Liver (tissue), 9 donors: ENCODE measurements around the gene ITGA7. TPM values are rescaled to one million over a fixed set of nuclear protein-coding genes. Genes with fewer than 3 reads are reported as not detected.
A peak's percentile ranks its signal among the peaks of the same experiment; 100 is the strongest.

ENCODE experiments used
- DNase-seq: peaks from one replicate; pipeline ENCODE4 v3.0.0-alpha.2; 2017; ENCODE audit warnings: low spot score
- H3K27ac ChIP-seq, 2 donors: one replicate each; pipeline ENCODE4 v1.7.0; 2013; ENCODE audit warnings: inconsistent platforms in 2 of 2, low read length in 2 of 2, control low read depth in 1 of 2, low read depth in 1 of 2, mild to moderate bottlenecking in 1 of 2
- H3K27me3 ChIP-seq, 4 donors: one replicate each; pipeline versions ENCODE4 v1.6.1 to v1.7.0; 2013; ENCODE audit warnings: low read length in 3 of 4, inconsistent platforms in 1 of 4, mild to moderate bottlenecking in 1 of 4, moderate library complexity in 1 of 4; ENCODE audit not compliant: control insufficient read depth in 4 of 4, insufficient read depth in 4 of 4
- H3K36me3 ChIP-seq, 4 donors: one replicate each; pipeline versions ENCODE4 v1.6.1 to v1.7.0; 2013; ENCODE audit warnings: low read length in 3 of 4, mild to moderate bottlenecking in 3 of 4, low read depth in 1 of 4, moderate library complexity in 1 of 4; ENCODE audit not compliant: control insufficient read depth in 4 of 4, insufficient read depth in 3 of 4
- H3K4me1 ChIP-seq, 4 donors: one replicate each; pipeline versions ENCODE4 v1.6.1 to v1.7.0; 2013; ENCODE audit warnings: low read length in 3 of 4, mild to moderate bottlenecking in 3 of 4, moderate library complexity in 1 of 4; ENCODE audit not compliant: control insufficient read depth in 4 of 4, insufficient read depth in 4 of 4
- H3K4me3 ChIP-seq, 3 donors: one replicate each; pipeline versions ENCODE4 v1.6.1 to v1.7.0; 2013; ENCODE audit warnings: low read length in 3 of 3, control low read depth in 1 of 3, low read depth in 1 of 3, mild to moderate bottlenecking in 1 of 3
- H3K9ac ChIP-seq, 2 donors: one replicate each; pipeline ENCODE4 v1.7.0; 2013; ENCODE audit warnings: low read length in 2 of 2, mild to moderate bottlenecking in 2 of 2, moderate library complexity in 2 of 2, control low read depth in 1 of 2, low read depth in 1 of 2
- H3K9me3 ChIP-seq, 4 donors: one replicate each; pipeline versions ENCODE4 v1.6.1 to v1.7.0; 2013; ENCODE audit warnings: low read length in 3 of 4; ENCODE audit not compliant: control insufficient read depth in 4 of 4
- EGR1 ChIP-seq, 2 donors: IDR thresholded peaks; 2 replicates each; pipeline ENCODE4 v1.6.1; 2016 to 2018; ENCODE audit warnings: antibody characterized with exemption in 2 of 2, low read depth in 2 of 2
- FOXA1 ChIP-seq: IDR thresholded peaks from 2 replicates; pipeline ENCODE4 v1.6.1; 2016; ENCODE audit warnings: antibody characterized with exemption
- GABPA ChIP-seq, 2 donors: IDR thresholded peaks in 1 of 2; conservative IDR thresholded peaks in 1 of 2; 2 replicates each; pipeline ENCODE4 v1.6.1; 2016; ENCODE audit warnings: antibody characterized with exemption in 2 of 2, mild to moderate bottlenecking in 1 of 2, moderate library complexity in 1 of 2
- HNF4A ChIP-seq, 2 donors: conservative IDR thresholded peaks; 2 replicates each; pipeline ENCODE4 v1.6.1; 2016; ENCODE audit warnings: antibody characterized with exemption in 2 of 2, mild to moderate bottlenecking in 2 of 2
- RAD21 ChIP-seq, 2 donors: IDR thresholded peaks; 2 replicates each; pipeline ENCODE4 v1.6.1; 2016; ENCODE audit warnings: antibody characterized with exemption in 2 of 2, mild to moderate bottlenecking in 2 of 2
- RXRA ChIP-seq, 2 donors: IDR thresholded peaks; 2 replicates each; pipeline ENCODE4 v1.6.1; 2017 to 2018; ENCODE audit warnings: antibody characterized with exemption in 2 of 2, mild to moderate bottlenecking in 1 of 2
- TAF1 ChIP-seq: conservative IDR thresholded peaks from 2 replicates; pipeline ENCODE4 v1.6.1; 2016; ENCODE audit warnings: antibody characterized with exemption, mild to moderate bottlenecking
- YY1 ChIP-seq: IDR thresholded peaks from 2 replicates; pipeline ENCODE4 v1.6.1; 2016; ENCODE audit warnings: antibody characterized with exemption, mild to moderate bottlenecking
- WGBS: extraction: QIAGEN DNeasy Blood & Tissue Kit; methylation state at CpG from one replicate; pipeline ENCODE4 v1.1.7; 2013; 5-methylcytosine and 5-hydroxymethylcytosine counted together
- polyA plus RNA-seq, 2 donors: library from polyadenylated mRNA; stranded (reverse) in 1 of 2; unstranded in 1 of 2; fragments of 200-250 nt in 1 of 2; fragments of >200 nt in 1 of 2; fragmentation: Nextera tagmentation in 1 of 2; extraction: Ambion mirVana in 1 of 2; gene quantifications; one replicate each; pipeline versions ENCODE4 v1.2.1 to v1.2.3, GENCODE V29; 2013 to 2015
- total RNA-seq, 2 donors: library from RNA; depleted of rRNA; stranded (reverse); fragments of >200 nt; gene quantifications; one replicate each; pipeline ENCODE4 v1.2.3, GENCODE V29; 2014
- TF ChIP-seq, protein P1 (sequence below): IDR thresholded peaks from 2 replicates; pipeline ENCODE4 v1.6.1; 2016; ENCODE audit warnings: antibody characterized with exemption
- TF ChIP-seq, protein P2 (sequence below): IDR thresholded peaks from 2 replicates; pipeline ENCODE4 v1.6.1; 2016; ENCODE audit warnings: antibody characterized with exemption
- TF ChIP-seq, protein P3 (sequence below): fragments of 150-350 bp; IDR thresholded peaks from 2 replicates; pipeline ENCODE4 v1.5.1; 2017; ENCODE audit warnings: improper control_type of control experiment, low read depth, low read length; ENCODE audit not compliant: missing input control
- TF ChIP-seq, protein P4 (sequence below): IDR thresholded peaks from 2 replicates; pipeline ENCODE4 v1.6.1; 2016; ENCODE audit warnings: antibody characterized with exemption
- TF ChIP-seq, protein P5 (sequence below): IDR thresholded peaks from 2 replicates; pipeline ENCODE4 v1.6.1; 2016; ENCODE audit warnings: antibody characterized with exemption, mild to moderate bottlenecking
- donor health status: healthy.
- donor health status: healthy.
- donor health status: healthy.
- donor health status: healthy.
- donor health status: healthy.

The ITGA7 gene
- total and polyA plus RNA-seq, 4 donors = 0.98 to 4.9 (median 3.3) TPM

DNA sequence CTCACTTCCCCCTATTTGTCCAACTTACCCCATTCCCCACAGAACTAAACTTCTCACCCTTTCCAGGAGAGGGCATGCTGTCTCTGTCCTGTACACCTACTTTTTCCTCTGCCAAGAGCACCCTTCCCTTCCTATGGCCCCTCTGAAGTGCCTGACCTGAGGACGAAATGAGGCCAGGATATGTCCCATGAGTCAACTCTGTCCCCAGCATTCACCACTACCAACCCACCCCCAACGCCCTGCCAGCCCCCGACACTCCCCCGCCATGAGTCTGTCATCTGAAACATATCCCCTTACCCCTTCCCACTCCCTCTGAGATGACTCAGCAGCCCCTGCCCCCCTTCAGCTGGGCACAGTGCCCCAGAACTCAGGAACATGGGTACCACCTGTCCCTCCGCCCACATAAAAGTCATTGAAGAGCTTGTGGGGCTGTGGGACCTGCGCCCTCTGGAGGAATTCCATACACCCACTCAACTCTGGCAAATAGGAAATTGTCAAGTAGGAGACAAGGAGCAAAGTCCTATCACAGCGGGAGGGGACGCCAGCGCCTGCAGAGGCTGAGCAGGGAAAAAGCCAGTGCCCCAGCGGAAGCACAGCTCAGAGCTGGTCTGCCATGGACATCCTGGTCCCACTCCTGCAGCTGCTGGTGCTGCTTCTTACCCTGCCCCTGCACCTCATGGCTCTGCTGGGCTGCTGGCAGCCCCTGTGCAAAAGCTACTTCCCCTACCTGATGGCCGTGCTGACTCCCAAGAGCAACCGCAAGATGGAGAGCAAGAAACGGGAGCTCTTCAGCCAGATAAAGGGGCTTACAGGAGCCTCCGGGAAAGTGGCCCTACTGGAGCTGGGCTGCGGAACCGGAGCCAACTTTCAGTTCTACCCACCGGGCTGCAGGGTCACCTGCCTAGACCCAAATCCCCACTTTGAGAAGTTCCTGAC is 26.3 kb downstream of the ITGA7 start (continued):
- TF ChIP-seq, protein P1, sequence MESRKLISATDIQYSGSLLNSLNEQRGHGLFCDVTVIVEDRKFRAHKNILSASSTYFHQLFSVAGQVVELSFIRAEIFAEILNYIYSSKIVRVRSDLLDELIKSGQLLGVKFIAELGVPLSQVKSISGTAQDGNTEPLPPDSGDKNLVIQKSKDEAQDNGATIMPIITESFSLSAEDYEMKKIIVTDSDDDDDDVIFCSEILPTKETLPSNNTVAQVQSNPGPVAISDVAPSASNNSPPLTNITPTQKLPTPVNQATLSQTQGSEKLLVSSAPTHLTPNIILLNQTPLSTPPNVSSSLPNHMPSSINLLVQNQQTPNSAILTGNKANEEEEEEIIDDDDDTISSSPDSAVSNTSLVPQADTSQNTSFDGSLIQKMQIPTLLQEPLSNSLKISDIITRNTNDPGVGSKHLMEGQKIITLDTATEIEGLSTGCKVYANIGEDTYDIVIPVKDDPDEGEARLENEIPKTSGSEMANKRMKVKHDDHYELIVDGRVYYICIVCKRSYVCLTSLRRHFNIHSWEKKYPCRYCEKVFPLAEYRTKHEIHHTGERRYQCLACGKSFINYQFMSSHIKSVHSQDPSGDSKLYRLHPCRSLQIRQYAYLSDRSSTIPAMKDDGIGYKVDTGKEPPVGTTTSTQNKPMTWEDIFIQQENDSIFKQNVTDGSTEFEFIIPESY = peak; percentile 80
- TF ChIP-seq HNF4A (conservative IDR thresholded peaks at IDR 0.05) (peak; percentile 93 to 94), FOXA1 (no peak)
- TF ChIP-seq, protein P2, sequence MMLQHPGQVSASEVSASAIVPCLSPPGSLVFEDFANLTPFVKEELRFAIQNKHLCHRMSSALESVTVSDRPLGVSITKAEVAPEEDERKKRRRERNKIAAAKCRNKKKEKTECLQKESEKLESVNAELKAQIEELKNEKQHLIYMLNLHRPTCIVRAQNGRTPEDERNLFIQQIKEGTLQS = no peak

DNA sequence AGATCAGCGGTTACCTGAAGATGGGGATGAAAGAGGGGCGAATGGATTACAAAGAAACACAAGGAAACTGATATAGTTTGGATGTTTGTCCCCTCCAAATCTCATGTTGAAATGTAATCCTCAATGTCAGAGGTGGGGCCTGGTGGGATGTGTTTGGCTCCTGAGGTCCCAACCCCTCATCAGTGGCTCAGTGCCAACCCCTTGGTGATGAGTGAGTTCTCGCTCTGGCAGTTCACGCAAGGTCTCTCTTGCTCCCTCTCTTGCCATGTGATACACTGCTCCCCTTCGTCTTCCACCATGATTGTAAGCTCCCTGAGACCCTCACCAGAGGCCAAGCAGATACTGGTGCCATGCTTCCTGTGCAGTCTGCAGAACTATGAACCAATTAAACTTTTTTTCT is 28.0 kb downstream of the ITGA7 start:
- WGBS = 92% methylated on average over 5 of the region's 5 CpGs
- no peak overlapping the region for H3K27ac ChIP-seq
- H3K27me3 ChIP-seq = no peaks in the 10 kb centered on the region
- no peaks in the 10 kb centered on the region for H3K9me3 ChIP-seq
- H3K36me3 ChIP-seq = no peaks in the 10 kb centered on the region
- peaks cover 9 to 24% (median 9%) of the 10 kb centered on the region in 4 donors for H3K4me1 ChIP-seq
- DNase-seq = no peak
- no peak overlapping the region for H3K4me3 ChIP-seq
- TF ChIP-seq YY1 (no peak), RAD21 (IDR thresholded peaks at IDR 0.05) (no peak), TAF1 (no peak), GABPA (IDR thresholded peaks at IDR 0.05 in 1 of 2, conservative IDR thresholded peaks at IDR 0.05 in 1 of 2) (no peak), RXRA (IDR thresholded peaks at IDR 0.05) (no peak), EGR1 (IDR thresholded peaks at IDR 0.05; ENCODE audit: low read depth in 2 of 2) (no peak)
- TF ChIP-seq, protein P3, sequence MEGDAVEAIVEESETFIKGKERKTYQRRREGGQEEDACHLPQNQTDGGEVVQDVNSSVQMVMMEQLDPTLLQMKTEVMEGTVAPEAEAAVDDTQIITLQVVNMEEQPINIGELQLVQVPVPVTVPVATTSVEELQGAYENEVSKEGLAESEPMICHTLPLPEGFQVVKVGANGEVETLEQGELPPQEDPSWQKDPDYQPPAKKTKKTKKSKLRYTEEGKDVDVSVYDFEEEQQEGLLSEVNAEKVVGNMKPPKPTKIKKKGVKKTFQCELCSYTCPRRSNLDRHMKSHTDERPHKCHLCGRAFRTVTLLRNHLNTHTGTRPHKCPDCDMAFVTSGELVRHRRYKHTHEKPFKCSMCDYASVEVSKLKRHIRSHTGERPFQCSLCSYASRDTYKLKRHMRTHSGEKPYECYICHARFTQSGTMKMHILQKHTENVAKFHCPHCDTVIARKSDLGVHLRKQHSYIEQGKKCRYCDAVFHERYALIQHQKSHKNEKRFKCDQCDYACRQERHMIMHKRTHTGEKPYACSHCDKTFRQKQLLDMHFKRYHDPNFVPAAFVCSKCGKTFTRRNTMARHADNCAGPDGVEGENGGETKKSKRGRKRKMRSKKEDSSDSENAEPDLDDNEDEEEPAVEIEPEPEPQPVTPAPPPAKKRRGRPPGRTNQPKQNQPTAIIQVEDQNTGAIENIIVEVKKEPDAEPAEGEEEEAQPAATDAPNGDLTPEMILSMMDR = no peak
- TF ChIP-seq, protein P4, sequence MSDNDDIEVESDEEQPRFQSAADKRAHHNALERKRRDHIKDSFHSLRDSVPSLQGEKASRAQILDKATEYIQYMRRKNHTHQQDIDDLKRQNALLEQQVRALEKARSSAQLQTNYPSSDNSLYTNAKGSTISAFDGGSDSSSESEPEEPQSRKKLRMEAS = no peak
- TF ChIP-seq, protein P5, sequence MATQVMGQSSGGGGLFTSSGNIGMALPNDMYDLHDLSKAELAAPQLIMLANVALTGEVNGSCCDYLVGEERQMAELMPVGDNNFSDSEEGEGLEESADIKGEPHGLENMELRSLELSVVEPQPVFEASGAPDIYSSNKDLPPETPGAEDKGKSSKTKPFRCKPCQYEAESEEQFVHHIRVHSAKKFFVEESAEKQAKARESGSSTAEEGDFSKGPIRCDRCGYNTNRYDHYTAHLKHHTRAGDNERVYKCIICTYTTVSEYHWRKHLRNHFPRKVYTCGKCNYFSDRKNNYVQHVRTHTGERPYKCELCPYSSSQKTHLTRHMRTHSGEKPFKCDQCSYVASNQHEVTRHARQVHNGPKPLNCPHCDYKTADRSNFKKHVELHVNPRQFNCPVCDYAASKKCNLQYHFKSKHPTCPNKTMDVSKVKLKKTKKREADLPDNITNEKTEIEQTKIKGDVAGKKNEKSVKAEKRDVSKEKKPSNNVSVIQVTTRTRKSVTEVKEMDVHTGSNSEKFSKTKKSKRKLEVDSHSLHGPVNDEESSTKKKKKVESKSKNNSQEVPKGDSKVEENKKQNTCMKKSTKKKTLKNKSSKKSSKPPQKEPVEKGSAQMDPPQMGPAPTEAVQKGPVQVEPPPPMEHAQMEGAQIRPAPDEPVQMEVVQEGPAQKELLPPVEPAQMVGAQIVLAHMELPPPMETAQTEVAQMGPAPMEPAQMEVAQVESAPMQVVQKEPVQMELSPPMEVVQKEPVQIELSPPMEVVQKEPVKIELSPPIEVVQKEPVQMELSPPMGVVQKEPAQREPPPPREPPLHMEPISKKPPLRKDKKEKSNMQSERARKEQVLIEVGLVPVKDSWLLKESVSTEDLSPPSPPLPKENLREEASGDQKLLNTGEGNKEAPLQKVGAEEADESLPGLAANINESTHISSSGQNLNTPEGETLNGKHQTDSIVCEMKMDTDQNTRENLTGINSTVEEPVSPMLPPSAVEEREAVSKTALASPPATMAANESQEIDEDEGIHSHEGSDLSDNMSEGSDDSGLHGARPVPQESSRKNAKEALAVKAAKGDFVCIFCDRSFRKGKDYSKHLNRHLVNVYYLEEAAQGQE = no peak
- no peak overlapping the region for H3K9ac ChIP-seq
